ENCODE data around the gene APOBEC3B.
"Not testable (repeated sequence)": the region's sequence is repeated elsewhere in the genome, so short reads cannot be mapped to it uniquely, and the experiment has no call there.

The APOBEC3B gene

DNA sequence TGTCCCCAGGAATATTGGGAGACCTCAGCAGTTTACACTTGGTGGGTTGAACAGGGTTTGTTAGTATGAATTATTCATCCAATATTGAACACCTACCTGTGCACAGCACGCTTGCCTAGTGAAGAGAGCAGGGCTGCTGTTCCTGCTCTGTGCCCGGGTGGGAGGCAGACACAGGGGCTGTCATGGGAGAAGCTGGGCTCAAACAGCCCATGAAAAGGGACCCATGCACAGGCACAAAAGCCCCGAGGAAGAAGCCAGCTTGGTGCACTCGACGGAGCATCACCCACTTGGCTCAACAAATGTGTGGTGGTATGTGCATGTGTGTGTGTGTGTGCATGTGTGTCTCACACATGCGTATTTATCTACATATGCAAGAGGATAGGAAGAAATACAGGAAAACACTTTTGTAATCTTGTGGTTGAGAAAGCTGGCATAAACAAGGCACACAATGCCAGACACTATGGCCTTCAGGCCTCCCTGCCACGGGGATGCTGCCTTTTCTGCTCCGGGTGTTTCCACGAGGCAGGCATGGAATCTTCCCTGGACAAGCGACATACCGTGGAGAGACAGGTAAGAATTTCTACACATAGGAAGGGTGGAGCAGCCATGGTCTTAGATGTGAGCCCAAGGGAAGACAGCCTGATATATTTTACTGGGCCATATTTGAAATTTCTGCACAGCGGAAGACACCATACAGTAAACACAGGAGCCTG is 29.7 kb upstream of the APOBEC3B start:
- no peak for DNase-seq

DNA sequence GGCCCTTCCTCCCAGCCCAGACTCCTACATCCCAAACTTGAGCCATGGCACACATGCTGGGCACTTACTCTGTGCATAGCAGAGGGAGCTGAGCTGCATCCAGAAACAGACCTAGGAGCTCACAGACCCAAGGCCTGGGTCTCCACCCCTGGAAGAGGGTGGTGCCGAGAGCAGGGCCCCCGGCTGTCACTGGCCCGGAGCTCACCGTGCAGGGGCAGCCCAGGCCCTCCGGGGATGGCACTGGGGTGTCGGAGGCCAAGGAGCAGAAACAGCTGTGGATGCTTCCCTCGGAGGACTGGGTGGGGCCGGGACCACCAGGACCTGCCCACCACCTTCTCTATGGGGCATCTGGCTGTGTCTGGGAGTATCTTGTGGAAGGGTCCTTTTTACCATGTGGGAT is 29.1 kb upstream of the APOBEC3B start:
- DNase-seq: no peak

DNA sequence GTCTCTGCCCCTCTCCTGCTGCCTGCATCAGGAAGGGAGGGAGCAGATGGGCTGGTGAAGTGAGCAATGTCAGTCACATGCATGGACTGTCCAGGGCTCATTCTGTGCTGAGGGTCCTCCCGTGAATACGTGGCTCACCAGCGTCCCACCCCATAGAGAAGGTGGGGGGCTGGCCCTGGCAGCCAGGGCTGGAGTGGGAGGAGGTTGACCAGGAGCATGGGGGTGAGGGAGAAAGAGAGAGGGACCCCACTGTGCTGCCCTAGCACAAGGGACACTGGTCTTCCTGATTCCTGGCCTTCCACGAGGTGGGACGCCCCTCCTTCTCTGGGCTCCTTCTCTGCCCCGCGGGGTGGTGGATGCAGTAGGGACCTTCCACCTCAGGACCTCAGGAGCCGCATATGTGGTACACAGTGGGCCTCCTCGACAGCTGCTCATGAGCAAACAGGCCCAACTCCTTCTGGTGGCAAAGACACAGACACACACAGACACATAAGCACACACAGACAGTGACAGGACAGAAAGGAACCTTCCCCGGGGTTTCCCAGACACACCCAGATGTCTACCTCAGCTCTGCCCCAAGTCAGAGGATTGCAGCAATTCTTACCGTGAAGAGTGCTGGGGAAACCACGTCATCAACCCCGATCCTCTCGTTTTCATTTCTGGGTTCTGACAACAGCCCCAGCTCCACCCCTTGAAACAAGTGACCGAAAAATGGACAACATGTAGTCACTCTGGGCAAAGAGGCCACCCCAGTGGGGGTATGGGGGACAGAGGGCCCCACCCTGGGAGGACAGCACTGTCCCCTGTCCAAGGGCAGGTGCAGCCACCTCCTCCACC is 28.4 kb upstream of the APOBEC3B start:
- DNase-seq: no peak

DNA sequence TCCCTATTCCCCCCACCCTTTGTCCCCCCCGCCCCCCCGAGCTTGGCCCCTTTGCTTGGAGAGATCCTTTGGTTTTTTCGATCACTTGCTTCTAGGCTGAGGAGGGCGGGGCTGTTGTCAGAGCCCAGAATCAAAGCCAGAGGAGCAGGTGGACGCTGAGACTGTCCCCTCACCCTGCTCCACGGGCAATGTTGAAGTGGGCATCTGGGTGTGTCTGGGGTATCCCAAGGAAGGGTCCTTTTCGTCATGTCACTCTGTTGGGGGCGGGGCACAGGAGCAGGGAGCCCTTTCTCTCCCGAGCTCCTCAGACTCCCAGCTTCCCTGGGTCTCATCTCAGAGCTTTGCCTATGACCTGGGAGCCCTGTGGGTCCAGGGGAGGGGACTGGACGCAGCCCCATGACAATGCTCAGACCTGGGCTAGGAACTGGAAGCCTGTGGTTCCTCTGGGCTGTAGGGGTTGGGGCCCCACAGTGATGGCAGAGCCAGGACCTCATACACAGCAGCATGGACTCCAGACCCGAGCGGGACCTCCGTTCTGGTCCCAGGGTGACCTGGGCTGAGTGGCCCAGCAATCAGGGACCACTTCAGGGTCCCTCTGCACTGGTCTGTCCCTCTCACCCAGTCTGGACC is 27.6 kb upstream of the APOBEC3B start:
- no peak for DNase-seq

DNA sequence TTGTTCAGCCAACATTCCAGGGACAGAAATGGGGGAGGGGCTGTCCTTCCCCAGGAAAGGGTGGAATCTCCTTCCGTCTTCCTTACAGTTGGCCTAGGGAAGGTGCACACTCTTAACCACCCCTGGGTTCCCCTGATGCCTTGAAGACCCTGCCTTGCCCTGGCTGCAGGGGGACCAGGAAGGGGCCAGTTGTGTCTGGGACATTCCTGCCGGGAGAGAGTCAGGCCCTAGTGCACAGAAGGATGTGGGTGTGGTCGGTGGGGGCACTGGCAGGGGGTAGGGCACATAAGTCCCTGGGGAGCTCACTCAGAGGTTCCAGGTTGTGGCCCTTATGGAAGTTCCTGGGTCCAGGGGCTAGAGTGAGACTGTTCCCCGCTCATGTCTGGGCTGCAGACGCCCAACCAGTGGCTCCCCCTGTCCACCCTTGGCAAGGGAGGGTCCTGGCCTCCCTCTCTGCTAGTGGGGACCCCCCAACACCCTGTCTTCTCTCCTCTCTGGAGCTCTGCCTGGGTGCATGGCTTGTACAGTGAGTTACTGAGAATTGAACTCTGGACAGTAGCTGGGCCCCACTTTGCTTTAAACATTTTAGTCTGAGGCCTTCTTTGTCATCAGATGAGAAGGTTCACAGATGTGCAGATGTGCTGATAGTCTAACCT is 26.8 kb upstream of the APOBEC3B start:
- DNase-seq: no peak

DNA sequence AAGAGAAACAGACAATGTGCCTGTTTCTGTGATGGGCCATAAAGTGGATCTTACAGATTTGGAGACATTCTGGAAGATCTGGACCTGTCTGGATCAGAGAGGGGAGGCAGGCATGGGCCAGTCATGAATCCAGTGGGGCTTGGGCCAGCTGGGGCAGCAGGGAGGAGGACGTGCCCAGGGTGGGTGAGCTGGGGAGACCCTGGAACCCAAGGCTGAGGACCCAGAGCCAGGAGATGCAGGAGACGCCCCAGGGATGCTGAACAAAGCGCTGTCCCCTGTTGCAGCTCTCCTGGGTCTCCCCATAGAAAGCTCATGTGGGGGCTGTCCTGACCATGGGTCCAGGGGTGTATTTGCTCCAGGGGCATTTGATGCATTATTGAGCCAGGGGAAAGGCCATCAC is 26.2 kb upstream of the APOBEC3B start:
- DNase-seq: no peak

DNA sequence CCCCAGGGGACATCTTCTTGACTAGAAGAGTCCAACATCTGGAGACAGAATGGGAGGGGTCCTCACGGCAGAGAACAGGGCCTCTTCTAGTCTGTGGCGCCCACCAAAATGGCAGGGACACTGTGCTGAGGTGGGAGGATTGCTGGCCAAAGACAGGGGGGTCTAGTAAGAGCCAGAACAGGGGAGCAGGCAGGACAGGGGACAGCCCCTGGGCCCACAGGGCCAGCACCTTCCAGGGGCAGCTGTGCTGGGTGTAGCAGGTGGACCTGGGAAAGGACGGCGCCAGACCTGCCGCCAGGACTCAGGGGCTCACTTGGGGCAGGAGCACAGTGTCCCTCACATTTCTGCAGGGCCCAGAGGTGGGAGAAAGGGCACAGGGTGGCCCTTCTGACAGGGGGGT is 25.6 kb upstream of the APOBEC3B start:
- no peak for DNase-seq

DNA sequence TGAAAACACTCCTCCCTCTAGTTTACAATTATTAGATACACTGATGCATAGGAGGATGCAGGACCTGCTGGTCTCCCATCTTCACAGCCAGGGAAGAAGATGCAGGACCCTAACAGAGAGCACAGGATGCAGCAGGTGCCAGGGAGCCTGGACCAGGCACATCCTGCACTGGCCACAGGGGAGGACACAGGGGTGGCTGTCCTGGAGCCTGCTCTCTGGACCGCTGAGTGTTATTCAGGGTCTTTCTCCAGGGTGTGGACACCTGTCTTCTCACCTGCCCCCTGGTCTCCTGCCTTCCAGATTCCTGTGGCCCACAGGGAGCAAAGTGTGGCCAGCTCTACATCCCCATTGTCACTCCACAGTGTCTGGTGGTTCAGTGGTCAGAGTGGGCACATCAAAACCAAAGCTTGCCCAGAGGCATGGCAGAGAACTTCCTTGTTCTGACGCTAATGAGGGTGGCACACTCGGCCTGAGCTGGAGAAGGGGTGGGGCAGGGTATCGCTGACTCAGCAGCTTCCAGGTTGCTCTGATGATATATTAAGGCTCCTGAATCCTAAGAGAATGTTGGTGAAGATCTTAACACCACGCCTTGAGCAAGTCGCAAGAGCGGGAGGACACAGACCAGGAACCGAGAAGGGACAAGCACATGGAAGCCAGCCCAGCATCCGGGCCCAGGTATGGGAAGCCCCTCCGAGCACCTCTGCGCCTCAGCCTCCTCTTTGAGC is 24.9 kb upstream of the APOBEC3B start, which contains the start of gene APOBEC3A:
Gene APOBEC3A, plus strand, starts transcription at position 564 of the 725 bp plus-strand sequence. Its CDS starts 83 bp downstream, at position 647.
- no peak for DNase-seq

DNA sequence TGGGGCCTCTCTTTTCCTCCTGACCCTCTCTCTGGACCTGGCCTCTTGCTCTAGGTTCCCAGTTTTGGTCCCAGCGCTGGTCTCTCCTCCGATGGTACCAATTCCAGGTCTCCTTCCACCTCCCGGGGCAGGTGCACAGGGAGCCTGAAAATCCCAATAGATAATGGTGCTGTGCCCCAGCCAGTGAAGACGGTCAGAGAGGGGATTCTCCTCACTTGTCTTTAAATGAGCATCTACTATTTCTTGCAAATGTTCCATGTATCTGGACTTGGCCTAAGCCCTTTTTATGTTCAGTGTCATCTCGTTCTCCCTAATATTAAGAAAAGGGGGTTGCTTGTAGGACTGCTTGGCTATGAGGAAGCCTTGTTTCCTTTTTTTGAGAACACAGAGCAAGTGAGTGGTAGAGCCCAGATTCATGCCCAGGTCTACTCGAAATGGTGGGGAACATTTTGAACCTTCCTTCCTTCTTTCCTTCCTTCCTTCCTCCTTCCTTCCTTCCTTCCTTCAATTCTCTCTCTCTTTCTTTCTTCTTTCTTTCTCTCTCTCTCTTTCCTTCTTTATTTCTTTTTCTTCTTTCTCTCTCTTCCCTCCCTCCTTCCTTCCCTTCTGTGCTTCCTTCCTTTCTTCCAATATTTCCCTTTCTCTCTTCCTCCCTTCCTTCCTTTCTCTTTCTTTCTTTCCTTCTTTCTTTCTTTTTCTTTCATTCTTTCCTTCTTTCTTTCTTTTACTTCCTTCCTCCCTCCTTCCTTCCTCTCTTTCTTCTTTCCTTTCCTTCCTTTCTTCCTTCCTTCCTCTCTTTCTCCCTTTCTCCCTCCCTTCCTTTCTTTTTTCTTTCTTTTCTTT is 24.1 kb upstream of the APOBEC3B start:
- no peak for DNase-seq

DNA sequence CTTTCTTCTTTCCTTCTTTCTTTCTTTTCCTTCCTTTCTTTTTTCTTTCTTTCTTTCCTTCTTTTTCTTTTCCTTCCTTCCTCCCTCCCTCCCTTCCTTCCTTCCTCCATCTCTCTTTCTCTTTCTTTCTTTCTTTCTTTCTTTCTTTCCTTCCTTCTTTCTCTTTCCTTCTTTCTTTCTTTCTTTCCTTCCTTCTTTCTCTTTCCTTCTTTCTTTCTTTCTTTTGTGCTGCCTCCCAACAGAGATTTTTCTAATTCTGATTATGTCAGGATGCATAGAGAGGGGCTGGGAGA is 23.6 kb upstream of the APOBEC3B start:
- not testable (repeated sequence) for DNase-seq

DNA sequence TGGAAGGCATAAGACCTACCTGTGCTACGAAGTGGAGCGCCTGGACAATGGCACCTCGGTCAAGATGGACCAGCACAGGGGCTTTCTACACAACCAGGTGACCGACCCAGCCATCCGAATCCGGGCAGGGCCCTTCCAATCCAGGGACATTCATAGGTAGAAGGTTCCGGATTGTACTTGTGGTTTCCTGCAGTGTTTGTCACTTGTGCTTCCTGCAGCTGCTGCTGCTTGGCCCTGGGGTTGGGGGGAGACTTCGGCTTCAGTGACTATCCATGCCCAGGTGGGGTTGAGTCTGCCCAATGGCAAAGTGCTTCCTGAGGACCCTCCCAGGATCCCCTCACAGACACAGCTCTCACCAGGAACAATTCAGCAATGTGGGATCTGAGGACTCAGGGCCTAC is 22.6 kb upstream of the APOBEC3B start:
- DNase-seq: no peak

DNA sequence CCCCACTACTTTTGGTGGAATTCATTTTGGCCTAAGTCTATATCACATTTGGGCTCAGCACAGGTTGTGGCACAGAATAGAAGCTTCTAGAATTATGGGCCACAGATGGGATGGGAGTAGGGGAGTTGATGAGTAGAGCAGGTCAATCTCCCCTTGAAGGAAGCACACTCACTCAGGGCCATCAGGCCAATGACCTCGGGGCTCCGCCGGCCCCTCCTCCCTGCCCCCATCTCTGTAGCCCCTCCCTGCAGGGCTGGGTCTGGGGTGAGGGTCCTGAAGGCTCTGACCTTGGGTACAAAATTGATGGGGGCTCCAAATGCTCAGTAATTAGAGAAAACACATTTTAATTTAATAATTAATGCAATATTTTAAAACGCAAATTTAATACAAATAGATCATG is 21.5 kb upstream of the APOBEC3B start:
- not testable (repeated sequence) for DNase-seq

DNA sequence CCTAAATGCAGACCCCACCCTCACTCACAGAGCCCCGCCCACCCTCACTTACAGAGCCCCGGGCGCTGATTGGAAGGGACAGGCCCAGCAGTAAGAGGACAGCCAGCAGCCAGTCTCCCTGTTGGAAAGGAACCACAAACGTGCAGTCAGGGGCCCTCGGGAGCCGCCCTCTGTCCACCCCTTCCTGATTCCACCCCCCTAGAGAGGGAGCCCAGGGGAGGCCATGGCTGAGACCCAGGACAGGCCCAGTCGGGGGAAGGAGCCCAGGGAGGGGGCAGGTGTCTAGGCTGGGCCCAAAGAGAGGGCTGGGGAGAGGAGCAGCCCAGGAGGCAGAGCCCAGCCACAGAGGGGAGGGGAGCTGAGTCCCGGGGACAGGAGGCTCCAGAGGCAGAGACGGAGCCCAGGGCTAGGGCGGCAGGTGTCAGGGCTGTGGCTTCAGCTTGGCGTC is 18.8 kb upstream of the APOBEC3B start:
- not testable (repeated sequence) for DNase-seq

DNA sequence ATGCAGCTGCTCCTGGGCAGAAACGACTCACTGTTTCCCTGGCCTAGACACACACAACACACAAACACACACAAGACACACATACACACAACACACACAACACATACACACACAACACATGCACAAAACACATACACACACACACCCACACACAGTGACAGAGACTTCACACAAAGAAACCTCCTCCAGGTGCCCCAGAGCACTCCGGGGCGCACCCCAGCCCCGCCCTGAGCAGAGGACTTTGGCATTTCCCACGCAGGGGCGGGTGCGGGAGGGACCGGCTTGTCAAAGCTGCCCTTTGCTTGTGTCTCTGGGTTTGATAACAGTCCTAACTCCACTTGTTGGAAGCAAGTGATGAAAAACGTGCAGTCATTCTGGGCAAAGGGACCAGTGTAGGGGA is 18.3 kb upstream of the APOBEC3B start:
- no peak for DNase-seq

DNA sequence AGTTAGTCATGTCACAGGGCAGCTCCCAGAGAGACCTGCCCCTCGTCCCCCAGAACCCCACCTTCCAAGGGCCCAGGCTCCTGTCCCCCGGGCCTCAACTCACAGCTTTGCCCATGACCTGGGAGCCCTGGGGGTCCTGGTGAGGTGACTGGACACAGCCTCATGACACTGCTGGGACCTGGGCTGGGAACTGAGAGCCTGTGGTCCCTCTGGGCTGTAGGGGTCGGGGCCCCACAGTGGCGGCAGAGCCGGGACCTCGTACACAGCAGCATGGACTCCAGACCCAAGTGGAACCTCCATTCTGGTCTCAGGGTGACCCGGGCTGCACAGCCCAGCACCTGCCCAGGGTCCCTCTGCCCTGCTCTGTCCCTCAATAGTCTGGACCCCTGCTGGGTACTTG is 17.8 kb upstream of the APOBEC3B start:
- DNase-seq: no peak

DNA sequence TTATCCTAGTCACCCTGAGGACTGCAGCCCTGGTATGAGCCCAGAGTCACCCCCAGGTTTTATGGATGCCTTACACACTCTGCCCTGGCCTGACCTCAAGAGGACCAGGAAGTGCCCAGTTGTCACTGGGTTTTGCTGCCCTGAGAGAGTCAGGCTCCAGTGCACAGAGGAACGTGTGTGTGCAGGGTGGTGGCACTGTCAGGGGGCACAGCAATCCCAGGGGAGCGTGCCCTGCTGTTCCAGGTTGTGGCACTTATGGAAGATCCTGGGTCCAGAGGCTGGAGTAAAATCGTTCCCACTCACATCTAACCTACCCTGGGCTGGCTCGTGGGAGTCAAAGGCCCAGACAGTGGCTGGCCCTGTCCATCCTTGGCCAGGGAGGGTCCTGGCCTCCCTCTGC is 17.2 kb upstream of the APOBEC3B start:
- DNase-seq: no peak

DNA sequence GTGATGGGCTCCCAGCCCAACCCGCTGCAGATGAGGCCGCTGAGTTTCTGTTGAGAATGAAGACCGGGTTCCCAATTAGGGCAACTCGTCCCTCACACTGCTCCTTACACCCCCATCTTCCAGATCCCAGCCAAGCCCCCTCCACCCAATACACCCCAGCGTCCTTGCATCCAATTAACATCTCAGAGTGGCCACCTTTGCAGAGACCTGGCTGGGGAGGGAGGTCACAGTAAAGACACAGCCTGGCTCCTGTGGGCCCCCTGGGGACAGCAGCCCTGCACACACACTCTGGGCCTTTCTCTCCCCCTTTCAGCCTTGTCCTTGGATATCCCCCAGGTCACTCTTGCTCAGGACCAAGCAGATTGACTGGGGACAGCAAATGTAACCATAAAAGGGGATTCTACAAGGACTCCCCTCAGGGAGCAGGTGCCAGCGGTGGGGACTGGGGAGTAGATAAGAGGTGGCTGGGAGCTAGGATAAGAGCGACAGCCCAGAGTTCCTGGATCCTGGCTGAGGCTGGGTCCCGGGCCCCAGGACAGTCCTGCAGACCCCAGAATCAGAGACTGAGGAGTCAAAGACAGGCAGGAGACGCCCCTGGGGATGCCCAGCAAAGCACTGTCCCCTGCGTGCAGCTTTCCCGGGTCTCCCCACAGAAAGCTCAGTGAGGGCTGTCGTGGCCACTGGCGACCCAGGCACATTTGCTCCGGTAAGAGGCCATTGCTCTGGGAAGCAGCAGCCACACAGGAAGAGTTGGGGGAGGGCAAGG is 16.4 kb upstream of the APOBEC3B start:
- no peak for DNase-seq

DNA sequence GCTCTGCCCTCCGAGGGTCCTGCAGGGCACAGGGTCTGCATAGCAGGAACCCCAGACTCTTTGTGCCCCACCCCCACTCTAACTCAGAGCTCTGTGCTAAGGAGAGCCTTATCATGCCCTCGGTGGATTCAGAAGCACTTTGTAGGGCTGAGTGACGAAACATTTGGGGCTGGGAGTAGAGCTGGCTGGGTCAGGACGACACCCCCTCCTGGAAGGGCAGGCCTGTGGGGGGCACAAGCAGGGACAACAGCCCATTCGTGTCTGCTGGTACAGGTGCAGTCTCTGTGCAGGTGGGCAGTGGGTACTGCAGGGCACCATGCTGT is 15.8 kb upstream of the APOBEC3B start:
- DNase-seq: no peak

DNA sequence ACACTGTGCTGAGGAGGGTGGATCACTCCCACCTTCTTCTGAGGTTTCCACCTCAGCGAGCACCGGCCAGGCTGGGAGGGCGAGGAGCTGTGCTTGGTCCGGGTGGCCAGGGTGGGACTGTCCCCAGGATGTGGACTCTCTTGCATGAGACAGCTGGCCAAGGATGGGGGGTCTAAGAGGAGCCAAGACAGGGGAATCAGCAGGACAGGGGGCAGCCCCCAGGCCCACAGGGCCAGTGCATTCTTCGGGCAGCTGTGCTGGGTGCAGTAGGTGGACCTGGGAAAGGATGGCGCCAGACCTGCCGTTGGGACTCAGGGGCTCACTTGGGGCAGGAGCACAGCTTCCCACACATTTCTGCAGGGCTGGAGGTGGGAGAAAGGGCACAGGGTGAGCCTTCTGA is 15.2 kb upstream of the APOBEC3B start:
- DNase-seq: no peak

DNA sequence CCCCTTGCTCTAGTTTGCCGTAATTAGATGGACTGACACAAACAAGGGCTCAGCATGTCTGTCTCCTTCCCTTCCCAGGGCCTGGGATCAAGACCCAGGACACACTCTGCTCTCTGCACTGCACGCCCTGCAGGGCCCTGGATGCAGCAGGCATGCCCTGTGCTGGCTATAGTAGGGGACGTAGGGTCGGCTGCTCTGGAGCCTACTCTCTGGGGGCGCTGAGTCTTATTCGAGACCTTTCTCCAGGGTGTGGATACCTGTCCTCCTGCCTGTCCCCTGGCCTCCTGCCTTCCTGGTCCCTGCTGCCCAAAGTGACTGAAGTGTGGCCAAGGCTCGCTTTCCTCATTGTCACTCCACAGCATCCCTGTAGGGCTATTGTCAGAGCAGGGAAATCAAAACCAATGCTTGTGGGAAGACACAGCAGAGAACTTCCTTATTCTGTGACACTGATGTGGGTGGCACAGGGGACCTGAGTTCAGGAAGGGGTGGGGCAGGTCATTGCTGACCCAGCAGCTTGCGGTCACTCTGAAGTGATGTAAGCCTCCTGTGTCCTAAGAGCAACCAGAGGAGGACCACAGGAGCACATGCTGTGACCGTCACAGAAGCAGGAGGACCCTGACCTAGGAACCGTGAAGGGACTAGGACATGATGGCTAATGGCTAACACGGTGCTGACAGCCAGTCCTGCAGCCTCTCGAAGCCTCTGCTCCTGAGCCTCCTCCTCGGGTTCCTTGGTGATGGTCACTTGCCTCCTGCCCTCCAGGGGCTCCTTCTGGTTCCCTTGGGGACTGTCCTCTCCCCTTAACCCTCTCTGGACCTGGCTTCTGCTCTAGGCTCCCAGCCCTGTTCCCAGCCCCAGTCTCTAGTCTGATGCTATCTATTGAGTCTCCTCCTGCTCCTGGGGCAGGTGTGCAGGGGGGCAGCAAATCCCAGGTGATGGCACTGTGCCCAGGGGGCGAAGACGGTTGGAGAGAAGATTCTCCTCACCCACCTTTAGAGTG is 14.4 kb upstream of the APOBEC3B start:
- DNase-seq: no peak

All from NCI-H748 treated with DMSO at 0.1 percent for 48 hours (cell line).